ENCODE data around the gene OR13C3. TPM values are rescaled to one million over a fixed set of nuclear protein-coding genes. Genes with fewer than 3 reads are reported as not detected.

Gene OR13C3
- total RNA-seq, 2 experiments from 2014 or later: not detected

DNA sequence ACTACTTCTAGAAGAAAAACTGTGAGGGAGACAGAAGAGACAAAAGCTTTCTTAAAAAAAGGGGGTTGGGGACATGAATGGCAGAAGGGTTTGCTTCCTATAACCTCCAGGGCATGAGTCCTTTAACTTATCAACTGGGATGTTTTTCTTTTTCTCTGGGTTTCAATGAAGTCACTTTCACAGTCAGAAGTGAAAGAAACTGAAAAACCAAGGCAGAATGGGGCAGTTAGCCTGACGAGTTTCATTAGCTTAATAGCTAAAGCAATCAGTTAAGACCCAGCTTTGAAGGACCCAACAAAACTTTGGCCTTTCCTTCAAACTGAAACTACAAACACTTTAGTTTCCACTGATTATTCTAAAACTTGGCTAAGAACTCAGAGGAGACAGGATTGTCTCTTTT is 27.7 kb upstream of the OR13C3 start:
- POLR2A ChIA-PET: no interaction called here

DNA sequence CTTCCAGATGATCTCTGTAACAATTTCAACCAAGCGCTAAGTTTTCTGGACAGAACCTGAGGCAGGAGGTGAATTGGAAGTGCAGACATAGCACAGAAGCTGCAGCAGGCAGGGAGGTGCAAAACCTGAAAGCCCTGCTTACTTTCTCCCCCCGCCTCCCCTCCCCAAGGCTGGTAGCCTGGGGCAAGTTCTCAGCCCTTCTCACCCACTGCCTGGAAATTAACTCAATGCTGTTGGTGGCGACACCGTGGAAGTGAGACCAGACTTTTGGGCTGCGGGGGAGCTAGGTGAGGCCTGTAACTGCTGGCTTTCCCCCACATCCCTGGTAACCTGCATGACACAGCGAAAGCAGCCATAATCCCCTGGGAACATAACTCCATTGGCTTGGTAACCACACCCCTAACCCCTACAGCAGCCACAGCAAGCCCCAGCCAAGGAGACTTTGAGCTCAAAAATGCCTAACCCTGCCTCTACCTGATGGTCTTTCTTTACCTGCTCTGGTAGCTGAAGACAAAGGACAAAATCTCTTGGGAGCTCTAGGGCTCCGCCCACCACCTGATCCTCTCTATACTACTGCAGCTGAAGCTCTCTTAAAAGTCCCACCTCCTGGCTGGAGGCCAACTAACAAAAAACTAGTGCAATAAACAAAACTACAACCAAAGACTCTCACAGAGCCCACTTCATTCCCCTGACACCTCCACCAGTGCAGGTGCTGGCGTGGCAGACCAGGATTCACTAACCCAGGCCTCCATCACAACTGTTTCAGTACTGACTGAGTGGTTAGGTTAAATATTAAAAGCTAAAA is 20.4 kb upstream of the OR13C3 start:
- Histone ChIP-seq H4K20me1 (ENCODE audit: insufficient read depth, low read length) (no peaks in the 10 kb centered on the region), H3K79me2 (ENCODE audit: insufficient read depth, low read depth, low read length) (no peaks in the 10 kb centered on the region), H3K4me1 (ENCODE audit: insufficient read depth, low read length, poor library complexity, severe bottlenecking) (no peaks in the 10 kb centered on the region), H3K9me2 (ENCODE audit: insufficient read depth, low read length) (no peaks in the 10 kb centered on the region), H3K27ac (ENCODE audit: low read depth, low read length, poor library complexity, severe bottlenecking) (no peak overlapping the region), H3K4me2 (ENCODE audit: low read length) (no peak overlapping the region), H2AFZ (ENCODE audit: low read length) (no peak overlapping the region), H3K36me3 (ENCODE audit: insufficient read depth, low read length) (no peaks in the 10 kb centered on the region), H3K9me3 (ENCODE audit: low read length) (no peaks in the 10 kb centered on the region), H3K4me3 (ENCODE audit: low read depth, low read length, poor library complexity, severe bottlenecking) (no peak overlapping the region)
- no TSS peak for BruUV-seq (replicated peaks)
- peak; percentile 6 for DNase-seq (ENCODE audit: low spot score)
- TF ChIP-seq EZH2phosphoT487 (IDR thresholded peaks at IDR 0.05; ENCODE audit: borderline replicate concordance, low read depth, low read length): no peak
- TF ChIP-seq, protein P1, sequence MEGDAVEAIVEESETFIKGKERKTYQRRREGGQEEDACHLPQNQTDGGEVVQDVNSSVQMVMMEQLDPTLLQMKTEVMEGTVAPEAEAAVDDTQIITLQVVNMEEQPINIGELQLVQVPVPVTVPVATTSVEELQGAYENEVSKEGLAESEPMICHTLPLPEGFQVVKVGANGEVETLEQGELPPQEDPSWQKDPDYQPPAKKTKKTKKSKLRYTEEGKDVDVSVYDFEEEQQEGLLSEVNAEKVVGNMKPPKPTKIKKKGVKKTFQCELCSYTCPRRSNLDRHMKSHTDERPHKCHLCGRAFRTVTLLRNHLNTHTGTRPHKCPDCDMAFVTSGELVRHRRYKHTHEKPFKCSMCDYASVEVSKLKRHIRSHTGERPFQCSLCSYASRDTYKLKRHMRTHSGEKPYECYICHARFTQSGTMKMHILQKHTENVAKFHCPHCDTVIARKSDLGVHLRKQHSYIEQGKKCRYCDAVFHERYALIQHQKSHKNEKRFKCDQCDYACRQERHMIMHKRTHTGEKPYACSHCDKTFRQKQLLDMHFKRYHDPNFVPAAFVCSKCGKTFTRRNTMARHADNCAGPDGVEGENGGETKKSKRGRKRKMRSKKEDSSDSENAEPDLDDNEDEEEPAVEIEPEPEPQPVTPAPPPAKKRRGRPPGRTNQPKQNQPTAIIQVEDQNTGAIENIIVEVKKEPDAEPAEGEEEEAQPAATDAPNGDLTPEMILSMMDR (conservative IDR thresholded peaks at IDR 0.05; ENCODE audit: low read length): no peak
- CTCF ChIA-PET (ENCODE audit: unreplicated experiment): no interaction called here
- intact Hi-C loops (cut with micrococcal nuclease; ENCODE audit: unreplicated experiment): no loop called here
- POLR2A ChIA-PET: no interaction called here

More for the DNA sequence above, 27.7 kb upstream of the OR13C3 start:
- no peak for DNase-seq (ENCODE audit: low spot score)
- Histone ChIP-seq H3K79me2 (ENCODE audit: insufficient read depth, low read depth, low read length) (no peaks in the 10 kb centered on the region), H2AFZ (ENCODE audit: low read length) (no peak overlapping the region), H3K9me3 (ENCODE audit: low read length) (no peaks in the 10 kb centered on the region), H3K9me2 (ENCODE audit: insufficient read depth, low read length) (no peaks in the 10 kb centered on the region), H3K36me3 (ENCODE audit: insufficient read depth, low read length) (no peaks in the 10 kb centered on the region), H3K4me1 (ENCODE audit: insufficient read depth, low read length, poor library complexity, severe bottlenecking) (no peaks in the 10 kb centered on the region), H4K20me1 (ENCODE audit: insufficient read depth, low read length) (no peaks in the 10 kb centered on the region), H3K27ac (ENCODE audit: low read depth, low read length, poor library complexity, severe bottlenecking) (no peak overlapping the region), H3K4me2 (ENCODE audit: low read length) (no peak overlapping the region), H3K4me3 (ENCODE audit: low read depth, low read length, poor library complexity, severe bottlenecking) (no peak overlapping the region)
- intact Hi-C loops (cut with micrococcal nuclease; ENCODE audit: unreplicated experiment): no loop called here
- no TSS peak for BruUV-seq (replicated peaks)
- CTCF ChIA-PET (ENCODE audit: unreplicated experiment): no interaction called here
- TF ChIP-seq, protein P1 (conservative IDR thresholded peaks at IDR 0.05; ENCODE audit: low read length): no peak
- TF ChIP-seq EZH2phosphoT487 (IDR thresholded peaks at IDR 0.05; ENCODE audit: borderline replicate concordance, low read depth, low read length): no peak

DNA sequence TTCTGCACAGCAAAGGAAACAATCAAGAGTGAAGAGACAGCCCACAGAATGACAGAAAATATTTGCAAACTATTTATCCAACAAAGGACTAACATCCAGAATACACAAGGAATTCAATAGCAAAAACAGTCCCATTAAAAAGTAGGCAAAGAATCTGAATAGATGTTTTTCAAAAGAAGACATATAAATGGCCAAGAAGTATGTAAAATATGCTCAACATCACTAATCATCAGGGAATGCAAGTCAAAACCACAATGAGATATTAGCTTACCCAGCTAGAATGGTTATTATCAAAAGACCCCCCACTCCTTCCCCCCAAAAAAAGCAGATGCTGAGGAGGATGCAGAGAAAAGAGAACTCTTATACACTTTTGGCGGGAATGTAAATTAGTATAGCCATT is 18.9 kb upstream of the OR13C3 start:
- POLR2A ChIA-PET: no interaction called here
- CTCF ChIA-PET (ENCODE audit: unreplicated experiment): no interaction called here
- TF ChIP-seq EZH2phosphoT487 (IDR thresholded peaks at IDR 0.05; ENCODE audit: borderline replicate concordance, low read depth, low read length): no peak
- TF ChIP-seq, protein P1 (conservative IDR thresholded peaks at IDR 0.05; ENCODE audit: low read length): no peak
- BruUV-seq (replicated peaks): no TSS peak
- no peaks in the 10 kb centered on the region for H3K9me3 ChIP-seq (ENCODE audit: low read length)
- no peaks in the 10 kb centered on the region for H3K4me1 ChIP-seq (ENCODE audit: insufficient read depth, low read length, poor library complexity, severe bottlenecking)
- no peak overlapping the region for H3K27ac ChIP-seq (ENCODE audit: low read depth, low read length, poor library complexity, severe bottlenecking)
- no peak overlapping the region for H3K4me2 ChIP-seq (ENCODE audit: low read length)
- H4K20me1 ChIP-seq (ENCODE audit: insufficient read depth, low read length): no peaks in the 10 kb centered on the region
- intact Hi-C loops (cut with micrococcal nuclease; ENCODE audit: unreplicated experiment): no loop called here
- DNase-seq (ENCODE audit: low spot score): no peak
- H3K4me3 ChIP-seq (ENCODE audit: low read depth, low read length, poor library complexity, severe bottlenecking): no peak overlapping the region
- no peaks in the 10 kb centered on the region for H3K79me2 ChIP-seq (ENCODE audit: insufficient read depth, low read depth, low read length)
- no peak overlapping the region for H2AFZ ChIP-seq (ENCODE audit: low read length)
- H3K36me3 ChIP-seq (ENCODE audit: insufficient read depth, low read length): no peaks in the 10 kb centered on the region
- H3K9me2 ChIP-seq (ENCODE audit: insufficient read depth, low read length): no peaks in the 10 kb centered on the region

All from OCI-LY7 (cell line).